NCI-H2227 treated with DMSO at 0.1 percent for 48 hours (cell line): ENCODE measurements around the gene MMP24.
"Not testable (repeated sequence)": the region's sequence is repeated elsewhere in the genome, so short reads cannot be mapped to it uniquely, and the experiment has no call there.

Source experiments
- DNase-seq: peaks from one replicate; lab custom pipeline; 2025; lab: John Stamatoyannopoulos, UW

Gene MMP24

DNA sequence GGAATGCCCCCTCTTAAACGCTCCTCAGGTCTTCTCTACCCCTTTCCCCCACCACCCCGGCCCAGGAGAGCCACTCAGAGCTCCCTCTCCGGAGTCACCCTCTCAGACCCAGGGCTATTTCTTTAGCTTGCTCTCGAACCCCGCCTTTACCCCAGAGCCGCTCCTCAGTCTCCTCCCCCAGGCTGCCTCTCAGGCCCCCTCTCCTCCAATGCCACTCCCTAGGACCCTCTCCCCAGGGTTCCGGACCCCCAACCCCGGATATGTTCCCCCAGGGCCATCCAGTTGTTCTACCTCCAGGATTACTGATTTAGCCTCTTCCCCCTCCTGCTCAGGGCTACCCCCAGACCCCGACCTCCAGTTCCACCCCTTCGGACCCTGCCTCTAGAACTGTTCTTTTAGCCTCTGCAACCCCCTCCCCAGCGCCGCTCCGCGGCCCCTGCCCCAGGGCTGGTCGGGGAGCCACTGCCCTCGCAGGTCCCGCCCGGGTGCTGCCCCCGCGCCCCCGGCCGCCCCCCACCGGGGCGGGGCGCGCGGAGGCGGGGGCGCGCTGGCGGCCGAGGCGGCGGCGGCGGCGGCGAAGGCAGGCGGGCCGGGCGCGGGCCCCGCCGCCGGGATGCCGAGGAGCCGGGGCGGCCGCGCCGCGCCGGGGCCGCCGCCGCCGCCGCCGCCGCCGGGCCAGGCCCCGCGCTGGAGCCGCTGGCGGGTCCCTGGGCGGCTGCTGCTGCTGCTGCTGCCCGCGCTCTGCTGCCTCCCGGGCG lies at the start of gene MMP24:
MMP24 (plus strand) TSS at position 565 of the 758 bp plus-strand sequence; CDS start at position 614, 49 bp downstream.
- DNase-seq, result no peak

DNA sequence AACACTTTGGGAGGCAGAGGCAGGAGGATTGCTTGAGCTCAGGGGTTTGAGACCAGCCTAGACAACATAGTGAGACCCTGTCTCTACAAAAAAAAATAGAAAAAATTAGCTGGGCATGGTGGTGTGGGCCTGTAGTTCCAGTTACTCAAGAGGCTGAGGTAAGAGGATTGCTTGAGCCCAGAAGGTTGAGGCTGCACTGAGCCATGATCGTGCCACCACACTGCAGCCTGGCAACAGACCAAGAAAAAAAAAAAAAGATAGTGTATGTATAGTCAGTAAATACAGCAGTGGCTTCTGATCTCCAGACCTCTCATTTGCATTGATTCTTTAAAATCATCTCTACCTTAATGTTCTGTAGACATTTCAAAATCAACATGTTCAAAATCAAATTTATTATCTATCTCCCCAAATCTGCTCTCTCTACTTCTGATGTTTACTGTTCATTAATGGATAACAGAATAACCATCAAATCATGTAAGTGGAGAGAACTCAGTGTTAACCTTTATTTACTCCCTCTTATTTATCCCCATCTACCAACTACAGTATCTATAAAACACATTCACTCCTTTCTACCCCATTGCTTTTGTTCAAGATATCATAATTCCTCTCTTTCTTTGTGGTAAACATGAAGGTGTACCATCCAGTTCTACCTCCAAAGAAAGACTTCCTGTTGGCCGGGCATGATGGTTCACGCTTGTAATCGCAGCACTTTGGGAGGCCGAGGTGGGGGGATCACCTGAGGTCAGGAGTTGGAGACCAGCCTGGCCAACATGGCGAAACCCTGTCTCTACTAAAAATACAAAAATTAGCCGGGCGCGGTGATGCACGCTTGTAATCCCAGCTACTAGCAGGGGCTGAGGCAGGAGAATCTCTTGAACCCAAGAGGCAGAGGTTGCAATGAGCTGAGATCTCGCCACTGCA lies 46.9 kb upstream of the MMP24 start:
- no peak for DNase-seq

DNA sequence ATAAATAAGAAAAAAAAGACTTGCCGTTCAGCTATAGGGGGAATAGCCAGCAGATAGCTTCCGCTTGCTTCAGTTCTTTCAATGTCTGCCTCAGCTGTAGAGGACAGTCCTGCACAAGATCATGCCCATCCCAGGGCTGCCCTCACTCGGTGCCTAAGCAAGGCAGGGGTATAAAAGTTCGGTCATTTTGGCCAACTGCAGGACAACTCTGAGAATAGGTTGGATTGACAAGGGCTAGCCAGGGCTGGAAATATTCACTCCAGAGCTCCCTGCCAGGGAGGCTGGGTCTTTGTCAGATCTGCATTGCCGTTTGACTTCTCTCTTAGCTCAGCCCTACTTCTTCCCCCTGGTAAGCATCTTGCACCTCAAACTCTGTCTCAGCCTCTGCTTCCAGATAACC lies 46.2 kb upstream of the MMP24 start:
- no peak for DNase-seq

DNA sequence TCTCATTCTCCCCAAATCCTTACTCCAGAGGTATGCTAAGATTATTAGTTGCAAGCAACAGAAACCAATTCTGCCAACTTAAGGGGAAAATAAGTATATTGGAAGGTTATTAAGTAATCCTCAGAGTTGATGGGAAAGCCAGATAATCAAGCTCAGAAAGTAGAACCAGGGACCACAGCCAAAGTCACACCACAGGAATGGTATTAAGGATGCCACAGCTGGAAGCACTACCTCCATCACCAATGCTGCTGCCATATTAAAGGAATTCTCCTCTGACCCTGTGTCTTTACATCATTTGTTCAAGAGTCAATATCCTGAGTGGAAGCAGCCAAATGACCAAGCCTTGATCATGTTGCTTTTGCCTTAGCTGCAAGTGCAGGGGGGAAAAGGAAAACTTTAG lies 44.8 kb upstream of the MMP24 start:
- DNase-seq, result no peak

DNA sequence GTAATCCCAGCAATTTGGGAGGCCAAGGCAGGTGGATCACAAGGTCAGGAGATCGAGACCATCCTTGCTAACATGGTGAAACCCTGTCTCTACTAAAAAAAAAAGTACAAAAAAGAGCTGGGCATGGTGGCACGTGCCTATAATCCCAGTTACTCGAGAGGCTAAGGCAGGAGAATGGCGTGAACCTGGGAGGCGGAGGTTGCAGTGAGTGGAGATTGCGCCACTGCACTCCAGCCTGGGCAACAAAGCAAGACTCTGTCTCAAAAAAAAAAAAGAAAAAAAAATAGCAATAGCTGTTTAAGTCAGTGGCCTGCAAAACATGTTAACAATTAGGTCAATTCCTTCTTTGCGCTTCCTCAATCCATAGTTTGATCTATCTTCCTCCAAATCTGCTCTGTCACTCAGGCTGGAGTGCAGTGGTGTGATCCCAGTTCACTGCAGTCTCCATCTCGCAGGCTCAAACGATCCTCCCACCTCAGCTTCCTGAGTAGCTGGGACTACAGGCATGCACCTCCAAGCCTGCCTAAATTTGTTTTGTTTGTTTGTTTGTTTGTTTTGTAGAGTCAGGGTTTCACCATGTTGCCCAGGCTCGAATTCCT lies 39.7 kb upstream of the MMP24 start:
- DNase-seq, result not testable (repeated sequence)

DNA sequence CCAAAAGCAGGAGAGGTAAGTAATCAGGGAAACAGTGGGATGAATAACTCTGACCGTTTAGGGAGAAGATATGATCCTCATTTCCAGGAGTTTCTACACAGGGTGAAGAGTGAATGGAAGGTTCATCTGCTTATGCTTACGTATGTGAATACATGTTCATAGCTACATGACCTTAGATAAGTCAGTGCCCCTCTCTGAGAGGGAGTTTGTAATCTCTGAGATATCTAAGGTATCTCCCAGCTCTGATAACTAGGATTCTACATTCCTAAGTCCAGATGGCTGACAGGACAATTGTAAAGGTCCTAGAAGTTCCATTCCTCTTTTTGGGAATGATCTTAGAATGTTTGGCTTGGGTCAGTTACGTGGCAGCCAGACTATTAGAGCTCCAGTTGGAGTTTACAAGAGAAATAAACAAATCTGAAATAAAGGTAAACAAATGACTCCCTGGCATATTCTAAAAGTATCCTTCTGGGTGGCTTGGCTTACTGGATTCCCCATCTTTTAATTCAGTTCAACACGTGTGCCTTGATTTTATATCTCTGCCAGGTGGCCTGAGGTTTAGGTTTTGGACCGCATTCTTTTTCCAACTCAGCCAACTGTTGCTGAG lies 38.8 kb upstream of the MMP24 start:
- DNase-seq, result no peak

DNA sequence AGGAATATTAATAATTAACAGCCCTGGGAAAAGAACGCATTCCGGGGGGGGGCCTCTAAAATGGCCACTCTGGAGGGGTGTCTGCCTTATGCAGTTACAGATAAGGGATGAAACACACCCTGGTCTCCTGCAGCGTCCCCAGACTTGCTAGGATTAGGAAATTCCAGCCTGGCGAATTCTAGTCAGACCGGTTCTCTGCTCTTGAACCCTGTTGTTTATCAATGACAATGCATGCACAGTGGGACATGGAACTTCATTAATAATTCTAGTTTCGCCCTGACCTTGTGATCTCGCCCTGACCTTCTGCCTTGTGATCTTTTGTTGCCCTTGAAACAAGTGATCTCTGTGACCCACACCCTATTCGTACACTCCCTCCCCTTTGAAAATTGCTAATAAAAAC lies 37.3 kb upstream of the MMP24 start:
- DNase-seq, result not testable (repeated sequence)

DNA sequence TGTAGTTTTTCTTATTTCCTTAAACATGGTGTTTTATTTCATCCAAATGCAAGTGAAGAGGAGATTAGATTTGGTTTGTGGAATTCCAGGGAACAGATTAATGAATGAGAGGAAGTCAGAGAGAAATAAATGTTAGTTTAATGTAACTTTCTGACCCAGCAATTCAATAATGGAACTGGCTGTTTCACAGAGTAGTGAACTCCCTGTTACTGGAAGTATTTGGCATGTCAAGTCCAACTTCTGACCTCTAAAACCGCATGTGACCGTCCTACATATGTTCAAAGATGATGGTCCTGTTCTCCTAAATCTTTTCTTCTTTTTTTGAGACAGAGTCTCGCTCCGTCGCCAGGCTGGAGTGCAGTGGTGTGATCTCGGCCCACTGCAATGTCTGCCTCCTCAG lies 35.9 kb upstream of the MMP24 start:
- no peak for DNase-seq

DNA sequence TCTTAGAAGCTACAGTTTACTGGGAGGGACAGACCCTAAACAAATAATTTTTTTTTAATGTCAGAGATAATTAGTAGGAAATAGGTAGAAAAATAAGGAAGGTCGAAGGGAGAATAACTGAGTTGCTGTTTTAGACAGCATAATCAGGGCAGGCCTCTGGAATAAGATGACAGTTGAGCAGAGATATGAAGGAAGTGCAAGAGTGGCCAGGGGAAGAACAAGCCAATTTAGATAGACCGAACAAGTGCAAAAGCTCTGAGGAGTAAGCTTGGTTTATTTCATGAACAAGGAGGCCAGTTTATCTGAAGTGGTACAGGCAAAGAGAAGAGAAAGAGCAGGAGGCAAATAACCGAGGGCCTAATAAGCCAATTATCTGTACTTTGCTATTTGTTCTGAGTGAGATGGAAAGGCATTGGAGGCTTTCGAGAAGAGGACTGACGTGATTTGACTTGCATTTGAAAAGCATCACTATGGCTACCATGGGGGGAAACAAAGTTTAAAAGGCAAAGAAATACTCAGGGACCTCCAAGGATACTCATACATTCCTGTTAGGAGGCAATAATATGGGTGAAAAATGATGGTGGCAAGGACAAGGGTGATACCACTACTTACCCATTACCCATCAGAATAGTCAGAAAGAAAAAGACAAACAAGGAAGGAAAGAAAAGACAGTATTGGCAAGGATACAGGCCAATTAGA lies 34.9 kb upstream of the MMP24 start:
- peak; percentile 37 for DNase-seq

DNA sequence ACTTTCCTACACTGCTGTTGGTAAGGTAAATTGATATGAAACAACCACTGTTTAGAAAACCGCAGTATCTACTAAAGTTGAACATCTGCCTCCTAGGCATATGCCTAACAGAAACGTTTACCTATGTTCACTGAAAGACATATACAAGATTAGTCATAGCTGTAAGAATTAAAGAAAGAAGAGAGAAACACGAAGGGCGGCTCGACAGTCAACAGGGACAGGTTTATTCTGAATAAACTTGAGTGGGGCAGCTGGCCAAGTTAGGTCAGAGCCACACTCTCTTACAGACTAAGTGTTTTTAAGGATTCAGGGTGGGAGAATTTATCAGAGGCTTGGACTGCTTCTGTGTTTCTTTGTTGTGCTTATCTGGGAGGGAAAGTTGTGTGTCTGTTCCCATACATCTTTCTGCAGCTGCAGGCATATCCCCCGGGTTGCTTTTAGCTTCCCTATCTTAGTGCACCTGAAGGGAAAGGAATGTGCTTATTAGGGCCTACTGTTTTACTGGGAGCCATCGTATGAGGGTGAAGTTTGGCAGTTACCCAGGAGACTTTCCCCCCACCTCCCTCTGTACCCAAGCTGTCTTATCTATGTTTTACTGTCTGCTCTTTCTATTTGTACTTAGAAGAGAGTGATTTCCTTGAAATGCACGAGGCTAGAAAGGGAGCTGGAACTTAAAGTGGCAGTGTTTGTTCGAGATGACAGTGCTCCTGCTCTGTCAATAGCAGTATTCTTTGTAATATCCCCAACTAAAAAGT lies 34.2 kb upstream of the MMP24 start:
- no peak for DNase-seq

DNA sequence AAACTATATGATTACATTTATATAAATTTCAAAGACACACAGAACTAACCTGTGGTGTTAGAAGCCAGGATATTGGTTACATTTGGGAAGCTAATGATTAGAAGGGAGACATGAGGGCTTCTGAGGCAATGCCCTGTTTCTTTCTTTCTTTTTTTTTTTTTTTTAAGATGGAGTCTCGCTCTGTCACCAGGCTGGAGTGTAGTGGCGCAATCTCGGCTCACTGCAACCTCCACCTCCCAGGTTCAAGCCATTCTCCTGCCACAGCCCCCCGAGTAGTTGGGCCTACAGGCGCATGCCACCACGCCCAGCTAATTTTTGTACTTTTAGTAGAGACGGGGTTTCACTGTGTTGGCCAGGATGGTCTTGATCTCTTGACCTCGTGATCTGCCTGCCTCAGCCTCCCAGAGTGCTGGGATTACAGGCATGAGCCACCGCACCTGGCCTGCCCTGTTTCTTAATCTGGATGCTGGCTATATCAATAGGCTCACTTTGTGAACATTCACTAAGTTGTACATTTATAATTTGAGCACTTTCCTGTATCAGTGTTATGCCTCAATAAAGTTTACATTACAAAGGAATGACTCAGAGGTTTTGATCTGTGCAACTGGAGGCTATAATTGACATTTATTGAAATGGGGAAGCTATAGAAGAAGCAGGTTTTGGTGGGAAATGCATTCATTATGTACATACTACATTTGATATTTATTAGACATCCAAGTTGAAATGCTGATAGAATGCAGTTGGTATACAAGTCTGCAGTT lies 33.3 kb upstream of the MMP24 start:
- not testable (repeated sequence) for DNase-seq

DNA sequence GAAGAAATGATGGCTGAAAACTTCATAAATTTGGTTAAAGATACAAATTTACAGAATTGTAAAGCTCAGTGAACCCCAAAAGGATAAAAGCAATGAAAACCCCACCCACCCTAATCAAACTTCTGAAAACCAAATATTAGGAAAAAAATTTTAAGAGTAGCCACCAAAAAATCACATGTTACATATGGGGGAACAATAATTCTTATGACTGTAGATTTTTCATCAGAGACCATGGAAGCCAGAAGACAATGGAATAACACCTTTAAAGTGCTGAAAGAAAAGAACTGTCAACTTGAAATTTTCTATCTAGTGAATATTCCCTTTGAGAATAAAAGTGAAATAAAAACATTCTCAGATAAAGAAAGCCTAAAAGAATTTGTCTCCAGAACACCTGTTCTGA lies 30.2 kb upstream of the MMP24 start:
- no peak for DNase-seq

DNA sequence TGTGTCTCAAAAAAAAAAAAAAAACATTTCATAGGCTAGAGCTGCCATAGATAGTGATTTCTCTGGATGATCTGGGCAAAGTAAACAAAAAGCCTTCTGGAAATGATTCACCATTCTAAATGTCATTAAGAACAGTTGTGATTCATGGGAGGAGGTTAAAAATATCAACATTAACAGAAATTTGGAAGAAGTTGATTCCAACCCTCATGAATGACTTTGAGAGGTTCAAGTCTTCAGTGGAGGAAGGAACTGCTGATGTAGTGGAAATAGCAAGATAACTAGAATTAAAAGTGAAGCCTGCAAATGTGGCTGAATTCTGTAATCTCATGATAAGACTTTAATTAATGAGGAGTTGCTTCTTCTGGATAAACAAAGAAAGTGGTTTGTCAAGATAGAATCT lies 26.8 kb upstream of the MMP24 start:
- no peak for DNase-seq

DNA sequence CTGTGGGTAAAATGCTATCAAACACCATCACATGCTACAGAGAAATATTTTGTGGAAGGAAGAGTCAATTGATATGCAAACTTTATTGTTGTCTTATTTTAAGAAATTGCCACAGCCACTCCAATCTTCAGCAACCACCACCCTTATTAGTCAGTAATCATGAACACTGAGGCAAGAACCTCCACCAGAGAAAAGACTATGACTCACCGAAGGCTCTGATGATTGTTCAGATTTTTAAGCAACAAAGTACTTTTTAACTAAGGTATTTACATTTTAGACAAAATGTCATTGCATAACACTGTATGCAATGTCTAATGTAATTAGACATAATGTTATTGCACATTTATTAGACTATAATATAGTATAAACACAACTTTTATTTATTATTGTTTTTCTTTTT lies 26.2 kb upstream of the MMP24 start:
- DNase-seq, result no peak

DNA sequence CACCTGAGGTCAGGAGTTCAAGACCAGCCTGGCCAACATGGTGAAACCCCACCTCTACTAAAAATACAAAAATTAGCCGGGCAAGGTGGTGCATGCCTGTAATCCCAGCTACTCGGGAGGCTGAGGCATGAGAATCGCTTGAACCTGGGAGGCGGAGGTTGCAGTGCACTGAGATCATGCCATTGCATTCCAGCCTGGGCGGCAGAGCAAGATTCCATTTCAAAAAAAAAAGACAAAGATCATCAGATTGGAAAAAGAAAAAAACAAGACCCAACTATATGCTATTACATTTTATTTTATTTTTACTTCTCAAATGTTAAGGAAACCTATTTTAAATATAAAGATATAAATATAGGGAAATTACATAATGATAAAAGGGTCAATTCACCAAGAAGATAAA lies 25.0 kb upstream of the MMP24 start:
- DNase-seq, result not testable (repeated sequence)

DNA sequence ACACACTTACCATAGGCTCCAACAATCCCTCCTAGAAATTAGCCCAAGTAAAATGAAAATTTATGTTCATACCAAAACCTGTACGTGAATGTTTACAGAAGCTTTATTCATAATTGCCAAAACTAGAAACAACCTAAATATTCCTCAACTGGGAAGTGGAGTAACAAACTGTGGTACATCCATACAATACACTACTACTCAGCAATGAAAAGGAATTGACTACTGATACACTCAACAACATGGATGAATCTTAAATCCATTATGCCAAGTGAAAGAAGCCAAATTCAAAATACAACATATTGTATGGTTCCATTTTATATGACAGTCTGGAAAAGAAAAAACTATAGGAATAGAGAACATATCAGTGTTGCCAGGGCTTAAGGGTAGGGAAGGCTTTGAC lies 19.7 kb upstream of the MMP24 start:
- no peak for DNase-seq

DNA sequence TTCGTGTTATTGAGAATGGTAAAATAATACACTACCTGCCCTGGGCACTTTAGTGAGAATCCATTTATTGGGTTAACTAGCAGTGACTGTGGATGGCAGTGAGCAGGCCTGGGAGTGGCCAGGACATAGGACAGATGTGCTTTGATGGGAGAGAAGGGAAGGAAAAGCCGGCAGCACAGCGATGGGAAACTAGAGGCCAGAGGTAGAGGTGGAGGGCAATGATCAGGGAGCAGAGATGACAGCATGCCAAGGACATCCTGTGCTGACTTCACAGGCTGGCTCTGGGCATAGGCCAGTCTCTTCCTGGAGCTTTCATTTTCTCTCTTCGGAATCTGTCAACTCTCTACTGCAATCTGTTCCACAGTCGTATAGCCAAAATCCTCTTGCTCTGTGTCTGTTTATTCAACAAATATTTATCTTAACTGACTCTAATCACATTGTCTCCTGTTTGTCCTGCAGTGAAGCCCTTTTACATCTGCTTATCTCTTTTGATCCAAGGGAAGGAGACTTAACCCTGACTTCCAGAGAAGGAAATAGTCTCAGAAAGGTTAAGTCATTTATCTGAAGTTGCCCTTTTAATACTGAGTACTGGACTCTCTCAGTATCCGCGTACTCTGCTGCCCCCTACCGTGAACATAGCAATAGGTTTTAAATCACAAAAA lies 18.4 kb upstream of the MMP24 start:
- peak; percentile 85 for DNase-seq

DNA sequence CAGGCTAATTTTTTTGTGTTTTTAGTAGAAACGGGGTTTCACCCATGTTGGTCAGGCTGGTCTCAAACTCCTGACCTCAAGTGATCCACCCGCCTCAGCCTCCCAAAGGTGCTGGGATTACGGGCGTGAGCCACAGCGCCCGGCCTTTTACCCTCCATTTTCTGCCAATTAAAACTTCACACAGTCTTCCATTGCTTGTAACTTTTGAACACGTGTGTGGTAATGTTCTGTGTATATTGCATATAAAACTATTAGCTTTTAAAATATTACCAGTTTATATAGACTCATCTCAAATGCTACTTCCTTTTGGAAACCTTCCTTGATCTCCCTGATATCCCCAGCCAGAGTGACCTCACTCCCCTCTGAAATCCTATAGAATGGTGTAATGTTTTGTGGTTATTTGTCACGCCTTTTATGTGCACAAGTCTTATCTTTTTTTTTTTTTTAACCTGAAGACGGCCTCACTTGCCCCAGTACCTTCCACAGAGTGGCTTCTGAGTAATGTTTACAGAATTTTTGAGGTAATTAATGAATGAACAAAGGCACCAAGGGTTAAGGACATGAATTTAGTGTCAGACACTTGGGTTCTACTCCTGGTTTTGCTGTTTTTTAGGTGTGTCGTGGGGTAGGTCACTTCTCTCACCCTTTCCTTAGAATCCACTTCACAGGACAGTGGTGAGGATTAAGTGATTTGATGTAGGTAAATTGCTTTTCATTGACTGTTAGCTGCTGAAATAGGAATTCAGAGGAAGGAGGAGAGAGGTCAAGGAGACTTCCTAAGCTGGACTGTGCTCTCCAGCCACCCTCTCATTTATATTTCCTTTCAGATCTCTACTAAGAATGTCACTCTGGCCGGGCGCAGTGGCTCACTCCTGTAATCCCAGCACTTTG lies 11.2 kb upstream of the MMP24 start:
- DNase-seq, result no peak

DNA sequence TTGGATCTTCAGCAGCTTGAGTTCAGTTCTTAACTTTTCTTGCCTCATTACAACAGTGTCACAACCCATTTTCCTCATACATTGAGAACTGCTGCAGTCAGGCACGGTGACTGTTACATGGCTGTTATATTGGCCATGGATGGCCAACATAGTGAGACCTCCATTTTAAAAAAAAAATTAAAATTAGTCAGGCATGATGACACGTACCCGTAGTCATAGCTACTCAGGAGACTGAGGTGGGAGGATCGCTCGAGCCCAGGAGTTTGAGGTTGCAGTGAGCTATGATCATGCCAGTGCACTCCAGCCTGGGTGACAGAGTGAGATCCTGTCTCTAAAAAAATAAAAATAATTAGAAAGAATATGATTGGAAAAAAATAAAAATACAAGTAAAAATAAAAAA lies 9.9 kb upstream of the MMP24 start:
- no peak for DNase-seq
